Stimulated activated naive B cell treated with anti-CD40 and anti-IgM and Interleukin-4, amounts not matched to agents 10 μg/mL and 1 μg/mL and 100 μg/mL, for 72 hours (primary cell): ENCODE measurements around the gene CLPX.
"Not testable (repeated sequence)": the region's sequence is repeated elsewhere in the genome, so short reads cannot be mapped to it uniquely, and the experiment has no call there.

Experiments
- ATAC-seq, 2 donors: fragments of 150-1000 bp; cut with Tn5 transposase; replicated peaks; 2 replicates each; pipeline ENCODE4 v1.10.0; 2021; ENCODE audit warnings: moderate library complexity in 1 of 2
- DNase-seq: peaks from one replicate; pipeline ENCODE4 v3.0.0; 2021
- H3K27ac Mint-ChIP-seq: one replicate; pipeline ENCODE4 v1.8.0; 2022; ENCODE audit warnings: mild to moderate bottlenecking, mixed read lengths
- H3K27me3 Mint-ChIP-seq, 2 donors: one replicate each; pipeline ENCODE4 v1.8.0; 2022; ENCODE audit warnings: mixed read lengths in 2 of 2
- H3K36me3 Mint-ChIP-seq, 2 donors: one replicate each; pipeline ENCODE4 v1.8.0; 2022; ENCODE audit warnings: mixed read lengths in 2 of 2, mild to moderate bottlenecking in 1 of 2
- H3K4me1 Mint-ChIP-seq, 2 donors: one replicate each; pipeline ENCODE4 v1.8.0; 2022; ENCODE audit warnings: mixed read lengths in 2 of 2, mild to moderate bottlenecking in 1 of 2
- H3K4me3 Mint-ChIP-seq, 2 donors: one replicate each; pipeline ENCODE4 v1.8.0; 2022; ENCODE audit warnings: mild to moderate bottlenecking in 2 of 2, mixed read lengths in 2 of 2, moderate library complexity in 1 of 2
- H3K9me3 Mint-ChIP-seq, 2 donors: one replicate each; pipeline ENCODE4 v1.8.0; 2022; ENCODE audit warnings: mixed read lengths in 2 of 2, mild to moderate bottlenecking in 1 of 2

The CLPX gene

DNA sequence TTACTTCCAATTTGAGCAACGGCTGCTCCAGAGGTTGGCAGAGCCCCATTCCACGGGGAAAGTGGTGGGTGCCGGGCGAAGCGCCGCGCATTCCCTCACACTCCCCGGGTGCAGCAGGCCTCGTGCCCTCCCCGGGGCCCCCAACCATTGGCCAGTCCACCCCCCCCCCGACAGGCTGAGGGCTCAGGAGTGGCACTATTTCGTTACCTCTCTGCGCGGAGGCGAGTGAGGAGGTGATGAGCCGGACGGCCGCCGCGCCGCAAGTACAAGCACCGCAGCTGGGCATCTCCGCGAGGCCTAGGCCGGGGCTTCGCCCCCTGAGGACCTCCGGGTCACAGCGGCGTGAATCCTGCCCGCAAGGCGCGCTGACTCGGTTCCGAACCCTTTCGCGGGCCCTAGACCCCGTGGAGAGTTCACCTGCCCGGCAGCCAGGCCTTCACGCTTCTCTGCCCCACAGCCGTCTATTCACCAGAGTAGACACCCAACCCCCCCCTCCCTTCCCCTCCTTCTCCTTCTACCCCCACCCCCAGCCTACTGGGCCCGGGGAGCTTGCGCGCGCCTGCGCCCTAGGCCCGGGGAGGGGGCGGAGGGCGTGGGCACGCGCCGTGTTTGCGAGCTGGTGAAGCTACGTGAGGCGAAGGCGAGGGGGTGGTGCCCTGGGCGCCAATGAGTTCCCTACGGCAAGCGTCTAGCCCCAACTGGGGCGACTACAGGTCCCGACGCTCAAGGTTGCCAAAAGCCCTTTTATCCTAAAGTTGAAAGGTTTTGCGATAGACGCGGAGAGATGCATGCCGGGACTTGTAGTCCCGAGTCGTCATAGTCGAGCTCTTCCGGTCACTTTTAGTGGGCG, at the start of gene CLPX:
CLPX (minus strand) TSS at position 475 of the 850 bp plus-strand sequence; CDS start at position 286, 189 bp downstream.
- peak; percentile 89 for DNase-seq
- peaks cover 3 to 8% of the 10 kb centered on the region in 2 donors for H3K36me3 Mint-ChIP-seq
- no peaks in the 10 kb centered on the region for H3K27me3 Mint-ChIP-seq
- peak within 1 kb of the TSS; percentile 95 for H3K27ac Mint-ChIP-seq
- no peaks in the 10 kb centered on the region for H3K9me3 Mint-ChIP-seq
- H3K4me3 Mint-ChIP-seq, result peak within 1 kb of the TSS; percentile 94
- ATAC-seq, result peak; percentile 90 to 92
- peaks cover 9 to 27% of the 10 kb centered on the region in 2 donors for H3K4me1 Mint-ChIP-seq

DNA sequence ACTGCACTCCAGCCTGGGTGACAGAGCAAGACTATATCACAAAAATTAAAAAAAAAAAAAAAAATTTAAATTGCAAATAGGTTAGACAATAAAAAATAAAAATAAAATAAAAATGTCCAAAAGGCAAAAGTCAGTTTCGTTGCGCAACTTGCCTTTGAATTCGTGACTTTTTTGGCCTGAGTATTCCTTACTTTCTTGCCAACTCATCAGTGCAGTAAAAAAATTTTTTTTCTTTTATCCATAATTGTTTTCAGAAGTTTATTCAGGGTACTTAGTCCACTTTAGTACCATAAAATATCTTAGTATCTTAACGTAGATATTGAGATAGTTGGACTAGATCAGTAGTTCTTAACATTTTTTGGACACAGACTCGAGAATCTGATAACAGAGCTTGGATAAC, 48.6 kb upstream of the CLPX start:
- DNase-seq (no peak), ATAC-seq (no peak)
- no peak overlapping the region for H3K27ac Mint-ChIP-seq
- peaks cover 0 to 5% of the 10 kb centered on the region in 2 donors for H3K4me1 Mint-ChIP-seq
- no peaks in the 10 kb centered on the region for H3K27me3 Mint-ChIP-seq
- H3K9me3 Mint-ChIP-seq, result peaks cover 0 to 1% of the 10 kb centered on the region in 2 donors
- peaks cover 0 to 1% of the 10 kb centered on the region in 2 donors for H3K36me3 Mint-ChIP-seq
- no peak overlapping the region for H3K4me3 Mint-ChIP-seq

DNA sequence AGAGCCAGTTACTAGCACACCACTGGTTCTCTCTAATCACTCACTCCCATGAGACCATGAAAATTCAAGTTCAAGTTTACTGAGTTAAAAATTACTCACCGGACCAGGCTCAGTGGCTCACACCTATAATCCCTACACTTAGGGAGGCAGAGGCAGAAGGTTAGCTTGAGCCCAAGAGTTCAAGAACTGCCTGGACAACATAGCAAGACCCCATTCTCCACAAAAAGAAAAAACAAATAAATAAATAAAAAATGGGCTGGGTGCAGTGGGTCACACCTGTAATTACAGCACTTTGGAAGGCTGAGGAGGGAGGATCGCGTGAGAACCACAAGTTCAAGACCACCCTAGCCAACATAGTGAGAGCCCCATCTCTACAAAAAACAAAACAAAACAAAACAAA, 47.4 kb upstream of the CLPX start:
- no peak for ATAC-seq

GRCh38 chr15:65231306-65231705, 46.2 kb upstream of the CLPX start:
- H3K4me1 Mint-ChIP-seq, result no peaks in the 10 kb centered on the region
- no peaks in the 10 kb centered on the region for H3K27me3 Mint-ChIP-seq
- ATAC-seq, result no peak
- no peaks in the 10 kb centered on the region for H3K9me3 Mint-ChIP-seq
- no peak overlapping the region for H3K4me3 Mint-ChIP-seq
- DNase-seq, result no peak
- no peaks in the 10 kb centered on the region for H3K36me3 Mint-ChIP-seq
- no peak overlapping the region for H3K27ac Mint-ChIP-seq

More for the DNA sequence above, 47.4 kb upstream of the CLPX start:
- Mint-ChIP-seq H3K9me3 (no peaks in the 10 kb centered on the region), H3K27ac (no peak overlapping the region), H3K4me3 (no peak overlapping the region), H3K4me1 (peaks cover 0 to 4% of the 10 kb centered on the region in 2 donors), H3K36me3 (peaks cover 0 to 1% of the 10 kb centered on the region in 2 donors), H3K27me3 (no peaks in the 10 kb centered on the region)
- DNase-seq, result no peak

DNA sequence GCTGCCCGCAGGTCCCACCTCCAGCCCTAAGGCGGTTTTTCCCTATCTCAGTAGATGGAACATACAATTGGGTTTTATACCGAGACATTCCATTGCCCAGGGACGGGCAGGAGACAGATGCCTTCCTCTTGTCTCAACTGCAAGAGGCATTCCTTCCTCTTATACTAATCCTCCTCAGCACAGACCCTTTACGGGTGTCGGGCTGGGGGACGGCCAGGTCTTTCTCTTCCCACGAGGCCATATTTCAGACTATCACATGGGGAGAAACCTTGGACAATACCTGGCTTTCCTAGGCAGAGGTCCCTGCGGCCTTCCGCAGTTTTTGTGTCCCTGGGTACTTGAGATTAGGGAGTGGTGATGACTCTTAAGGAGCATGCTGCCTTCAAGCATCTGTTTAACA, 41.8 kb upstream of the CLPX start:
- not testable (repeated sequence) for H3K27ac Mint-ChIP-seq, H3K4me3 Mint-ChIP-seq, H3K4me1 Mint-ChIP-seq, DNase-seq, ATAC-seq, H3K9me3 Mint-ChIP-seq, H3K36me3 Mint-ChIP-seq, H3K27me3 Mint-ChIP-seq

DNA sequence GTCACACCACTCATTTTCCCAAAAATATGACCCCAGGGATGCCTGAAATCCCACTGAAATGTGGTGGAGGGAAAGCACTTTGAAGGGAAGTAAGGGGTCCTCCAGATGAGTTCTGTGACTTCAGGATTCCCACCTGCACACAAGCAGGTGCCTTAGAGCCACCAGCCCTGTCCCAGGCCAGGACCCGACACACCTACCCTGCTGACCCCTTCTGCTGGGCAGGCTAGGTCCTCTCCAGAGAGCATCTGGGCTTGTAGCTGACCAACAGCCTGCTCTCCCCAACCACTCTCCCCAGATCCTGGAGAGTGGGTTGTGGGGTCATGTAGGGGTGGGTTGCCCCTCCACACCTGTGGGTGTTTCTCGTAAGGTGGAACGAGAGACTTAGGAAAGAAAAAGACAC, 41.1 kb upstream of the CLPX start:
- peaks cover 0 to 4% of the 10 kb centered on the region in 2 donors for H3K27me3 Mint-ChIP-seq
- no peak overlapping the region for H3K4me3 Mint-ChIP-seq
- H3K36me3 Mint-ChIP-seq, result no peaks in the 10 kb centered on the region
- DNase-seq (no peak), ATAC-seq (no peak)
- no peaks in the 10 kb centered on the region for H3K4me1 Mint-ChIP-seq
- H3K27ac Mint-ChIP-seq, result no peak overlapping the region
- no peaks in the 10 kb centered on the region for H3K9me3 Mint-ChIP-seq

GRCh38 chr15:65223996-65224395, 38.9 kb upstream of the CLPX start:
- H3K4me3 Mint-ChIP-seq, result no peak overlapping the region
- peaks cover 0 to 4% of the 10 kb centered on the region in 2 donors for H3K27me3 Mint-ChIP-seq
- DNase-seq (no peak), ATAC-seq (no peak)
- H3K4me1 Mint-ChIP-seq, result no peaks in the 10 kb centered on the region
- no peaks in the 10 kb centered on the region for H3K9me3 Mint-ChIP-seq
- H3K27ac Mint-ChIP-seq, result no peak overlapping the region
- H3K36me3 Mint-ChIP-seq, result no peaks in the 10 kb centered on the region

DNA sequence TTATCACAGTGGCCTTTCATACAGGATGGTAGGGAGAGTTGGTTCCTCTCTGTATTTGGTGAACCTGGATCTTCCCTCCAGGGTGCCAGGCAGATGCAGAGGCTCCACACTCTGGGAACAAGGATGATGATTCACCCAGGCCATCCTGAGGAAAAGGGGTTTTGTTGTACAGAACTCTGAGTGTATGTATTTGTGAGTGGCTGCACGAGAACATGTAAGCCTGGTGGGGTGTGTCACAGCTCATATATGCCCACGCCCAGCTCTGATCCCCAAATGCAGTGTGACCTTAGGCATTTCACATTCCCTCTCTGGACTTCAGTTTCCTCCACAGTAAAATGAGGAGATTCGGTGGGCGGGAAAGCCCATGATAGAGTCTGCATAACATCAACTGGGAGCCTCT, 37.7 kb upstream of the CLPX start:
- no peaks in the 10 kb centered on the region for H3K9me3 Mint-ChIP-seq
- H3K4me1 Mint-ChIP-seq, result no peaks in the 10 kb centered on the region
- H3K36me3 Mint-ChIP-seq, result no peaks in the 10 kb centered on the region
- H3K27me3 Mint-ChIP-seq, result peaks cover 0 to 4% of the 10 kb centered on the region in 2 donors
- H3K27ac Mint-ChIP-seq, result no peak overlapping the region
- no peak for DNase-seq
- no peak for ATAC-seq
- H3K4me3 Mint-ChIP-seq, result no peak overlapping the region

GRCh38 chr15:65221697-65222096, 36.6 kb upstream of the CLPX start:
- Mint-ChIP-seq H3K4me3 (no peak overlapping the region), H3K27me3 (peaks cover 0 to 4% of the 10 kb centered on the region in 2 donors), H3K9me3 (no peaks in the 10 kb centered on the region), H3K4me1 (peaks cover 2 to 6% of the 10 kb centered on the region in 2 donors), H3K27ac (no peak overlapping the region), H3K36me3 (no peaks in the 10 kb centered on the region)
- no peak for DNase-seq
- ATAC-seq, result no peak

GRCh38 chr15:65219137-65219536, 34.0 kb upstream of the CLPX start:
- H3K27me3 Mint-ChIP-seq, result no peaks in the 10 kb centered on the region

DNA sequence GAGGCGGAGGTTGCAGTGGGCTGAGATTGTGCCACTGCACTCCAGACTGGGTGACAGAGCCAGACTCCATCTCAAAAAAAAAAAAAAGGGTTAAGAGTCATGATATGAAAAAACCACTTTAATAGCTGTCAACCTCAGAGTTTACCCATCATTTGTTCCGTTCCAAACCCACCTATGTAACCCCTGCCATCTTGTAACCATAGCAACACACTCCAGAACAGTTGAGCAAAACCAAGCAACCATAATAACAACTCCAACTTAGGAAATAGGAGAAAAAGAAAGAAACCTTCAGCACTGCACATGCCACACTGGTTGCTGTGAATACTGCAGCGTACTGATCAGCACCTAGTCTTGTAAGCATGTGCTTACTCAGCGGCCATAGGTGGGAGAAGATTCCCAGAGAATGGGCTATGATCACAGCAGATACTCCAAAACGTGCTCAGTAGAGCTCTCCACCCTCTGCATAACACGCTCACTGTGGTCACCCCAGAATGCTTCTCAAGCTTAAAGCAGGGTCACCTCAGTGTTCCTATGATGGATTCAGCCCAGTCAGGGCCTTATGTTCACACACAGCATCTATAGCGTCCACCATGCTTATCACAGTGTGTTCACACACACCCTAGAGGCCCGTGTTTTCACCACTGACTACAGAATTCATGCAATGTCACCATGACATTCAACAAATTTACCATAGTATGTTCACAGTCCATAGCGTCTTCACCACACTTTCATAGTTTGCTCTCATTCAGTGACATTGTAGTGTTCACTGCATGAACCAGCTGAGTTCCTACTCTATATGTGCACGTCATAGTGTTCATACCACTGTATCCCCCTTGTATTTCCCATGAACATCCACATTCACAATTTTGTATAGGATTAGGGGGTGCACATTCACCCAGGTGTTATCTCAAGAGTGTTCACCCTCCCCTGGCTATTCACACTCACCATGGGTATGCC, 32.7 kb upstream of the CLPX start:
- DNase-seq (no peak), ATAC-seq (no peak)
- Mint-ChIP-seq H3K9me3 (no peaks in the 10 kb centered on the region), H3K36me3 (no peaks in the 10 kb centered on the region), H3K4me1 (peaks cover 2 to 6% of the 10 kb centered on the region in 2 donors), H3K27ac (no peak overlapping the region), H3K27me3 (no peaks in the 10 kb centered on the region), H3K4me3 (no peak overlapping the region)

More at GRCh38 chr15:65219137-65219536, 34.0 kb upstream of the CLPX start:
- H3K9me3 Mint-ChIP-seq, result no peaks in the 10 kb centered on the region
- peaks cover 2 to 6% of the 10 kb centered on the region in 2 donors for H3K4me1 Mint-ChIP-seq
- H3K4me3 Mint-ChIP-seq, result no peak overlapping the region
- no peak for DNase-seq
- H3K27ac Mint-ChIP-seq, result no peak overlapping the region
- ATAC-seq, result no peak
- H3K36me3 Mint-ChIP-seq, result no peaks in the 10 kb centered on the region

- peaks cover 2 to 11% of the 10 kb centered on the region in 2 donors for H3K4me1 Mint-ChIP-seq
- H3K36me3 Mint-ChIP-seq, result no peaks in the 10 kb centered on the region
- H3K9me3 Mint-ChIP-seq, result no peaks in the 10 kb centered on the region
- no peaks in the 10 kb centered on the region for H3K27me3 Mint-ChIP-seq
- no peak overlapping the region for H3K27ac Mint-ChIP-seq
- no peak for ATAC-seq
- H3K4me3 Mint-ChIP-seq, result no peak overlapping the region
- DNase-seq, result no peak
These were observed 30.4 kb upstream of the CLPX start for GRCh38 chr15:65215496-65215895.

DNA sequence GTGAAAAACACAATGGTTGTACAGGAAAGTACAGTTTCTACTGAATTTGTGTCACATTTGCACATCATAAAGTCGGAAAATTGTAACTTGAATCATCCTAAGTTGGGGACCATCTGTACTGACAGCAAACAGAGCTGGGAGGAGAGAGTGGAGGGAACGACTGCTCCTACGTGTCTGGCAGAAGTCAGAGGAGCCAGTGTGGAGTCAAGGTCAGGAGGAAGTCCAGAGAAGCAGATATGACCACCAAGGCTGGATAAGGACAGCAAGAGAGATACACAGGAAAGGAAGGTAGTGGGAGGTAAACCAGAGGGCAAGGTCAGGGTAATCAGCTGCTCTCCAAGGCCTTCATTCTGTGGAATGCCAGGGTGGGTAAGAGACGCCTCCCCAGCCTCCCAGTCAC, 28.9 kb upstream of the CLPX start:
- Mint-ChIP-seq H3K27me3 (no peaks in the 10 kb centered on the region), H3K36me3 (no peaks in the 10 kb centered on the region), H3K9me3 (no peaks in the 10 kb centered on the region), H3K4me3 (no peak overlapping the region), H3K27ac (no peak overlapping the region), H3K4me1 (peaks cover 2 to 11% of the 10 kb centered on the region in 2 donors)
- DNase-seq (no peak), ATAC-seq (no peak)

- Mint-ChIP-seq H3K4me3 (no peak overlapping the region), H3K27me3 (no peaks in the 10 kb centered on the region), H3K36me3 (no peaks in the 10 kb centered on the region), H3K4me1 (peaks cover 2 to 11% of the 10 kb centered on the region in 2 donors), H3K27ac (no peak overlapping the region), H3K9me3 (no peaks in the 10 kb centered on the region)
- no peak for ATAC-seq
- no peak for DNase-seq
These were observed 28.1 kb upstream of the CLPX start for GRCh38 chr15:65213241-65213640.
